Heart left ventricle (tissue), 16 donors: ENCODE data around the gene CD81. TPM values are rescaled to one million over a fixed set of nuclear protein-coding genes. Genes with fewer than 3 reads are reported as not detected.
A peak's percentile ranks its signal among the peaks of the same experiment; 100 is the strongest.

Experiments used
- ATAC-seq, 4 donors: fragments of 200-7000 bp; cut with Tn5 transposase; one replicate each; pipeline ENCODE4 v1.9.1; 2020 to 2022; ENCODE audit warnings: moderate library complexity in 4 of 4, mild to moderate bottlenecking in 3 of 4, moderate number of reproducible peaks in 1 of 4
- DNase-seq, 5 donors: peaks; one replicate each; pipeline ENCODE4 v3.0.0-alpha.2; 2020
- H3K27ac ChIP-seq, 12 donors: fragments of 200-600 bp; sonication (generic) in 4 of 12; one replicate each; pipeline versions ENCODE4 v1.5.0 to v1.8.0; 2016 to 2022; ENCODE audit warnings: mild to moderate bottlenecking in 2 of 12
- H3K27me3 ChIP-seq, 9 donors: fragments of 200-600 bp; sonication (generic) in 2 of 9; one replicate each; pipeline versions ENCODE4 v1.5.1 to v1.8.0; 2016 to 2022; ENCODE audit warnings: mild to moderate bottlenecking in 3 of 9
- H3K36me3 ChIP-seq, 9 donors: fragments of 200-600 bp; sonication (generic) in 2 of 9; one replicate each; pipeline versions ENCODE4 v1.5.0 to v1.8.0; 2018 to 2022; ENCODE audit warnings: mild to moderate bottlenecking in 2 of 9
- H3K4me1 ChIP-seq, 12 donors: fragments of 200-600 bp; sonication (generic) in 4 of 12; one replicate each; pipeline versions ENCODE4 v1.5.0 to v1.8.0; 2016 to 2022; ENCODE audit warnings: mild to moderate bottlenecking in 3 of 12
- H3K4me3 ChIP-seq, 12 donors: fragments of 200-600 bp; sonication (generic) in 4 of 12; one replicate each; pipeline versions ENCODE4 v1.5.0 to v1.8.0; 2017 to 2022; ENCODE audit warnings: mild to moderate bottlenecking in 9 of 12, moderate library complexity in 4 of 12
- H3K9me3 ChIP-seq, 12 donors: fragments of 200-600 bp; sonication (generic) in 4 of 12; one replicate each; pipeline versions ENCODE4 v1.5.0 to v1.8.0; 2016 to 2022; ENCODE audit warnings: mild to moderate bottlenecking in 1 of 12
- POLR2A ChIP-seq, 2 donors: fragments of 450-650 bp; IDR thresholded peaks; one replicate each; pipeline ENCODE4 v1.6.1; 2017; ENCODE audit warnings: antibody characterized with exemption in 2 of 2, mild to moderate bottlenecking in 2 of 2, moderate library complexity in 2 of 2
- WGBS, 4 donors: extraction: QIAGEN DNeasy Blood & Tissue Kit in 2 of 4; methylation state at CpG; one replicate each; pipeline versions ENCODE4 v1.1.5 to v1.1.7; 2013 to 2018; 5-methylcytosine and 5-hydroxymethylcytosine counted together
- intact Hi-C, 10 donors: fragments of 100-400 bp; cut with DNase I; formaldehyde crosslinking; loops; one replicate each; pipeline versions ENCODE4 v1.11.1 to v1.14.2; 2022
- polyA plus RNA-seq, 2 donors: library from polyadenylated mRNA; stranded (reverse); fragments of 200-250 nt; gene quantifications; one replicate each; pipeline ENCODE4 v1.2.3, GENCODE V29; 2013
- total RNA-seq, 9 donors: library from RNA; depleted of rRNA in 2 of 9; stranded (reverse); fragments of >200 nt in 2 of 9; fragmentation: NEBNext Ultra II Directional in 3 of 9; extraction: Animal tissue kit (Norgen Biotek cat#: 25700) in 3 of 9; gene quantifications; one replicate each; pipeline versions ENCODE4 v1.1.0 to v1.2.4, GENCODE V29; 2016 to 2023
- TF ChIP-seq, protein P1 (sequence below), 12 donors: fragments of 200-600 bp; sonication (generic) in 4 of 12; IDR thresholded peaks; one replicate each; pipeline versions ENCODE4 v1.5.0 to v1.8.0; 2018 to 2022; ENCODE audit warnings: antibody characterized with exemption in 12 of 12, mild to moderate bottlenecking in 5 of 12
- donor health status: ischemic (EF 13 %, LVEDD 7.1; RV severe dilation, severe dysfunction).
- donor health status: healthy with polysubstance abuse.
- donor health status: DM: no; HTN: yes; CAD: no.
- donor health status: DM: no; HTN: no; CAD: no.
- donor health status: ischemic (EF 25% LVEDD 6.9; RV normal size, moderate dysfunction).
- donor health status: ischemic (EF 25% LVEDD 5.7; RV mildly dilated, moderate dysfunction).
- donor health status: healthy.
- donor health status: DM: yes; HTN: yes; CAD: no.
- donor health status: ischemic (EF 35%, LVEDD 5.7; RV mildly dilated, moderate dysfunction).
- donor health status: nonischemic (EF 11% LVEDD 7.7; RV severe dilation, severe dysfunction).
- donor health status: DM: yes; HTN: yes; CAD: no.
- donor health status: PGD.
- donor health status: ischemic (EF 29% LVEDD 5.4; RV normal size, mild dysfunction).
- donor health status: nonischemic (EF 23%, LVEDD 6.1; RV moderate dilation, normal function).

The CD81 gene
- total and polyA plus RNA-seq, 11 donors, result 277 to 994 (median 518) TPM

DNA sequence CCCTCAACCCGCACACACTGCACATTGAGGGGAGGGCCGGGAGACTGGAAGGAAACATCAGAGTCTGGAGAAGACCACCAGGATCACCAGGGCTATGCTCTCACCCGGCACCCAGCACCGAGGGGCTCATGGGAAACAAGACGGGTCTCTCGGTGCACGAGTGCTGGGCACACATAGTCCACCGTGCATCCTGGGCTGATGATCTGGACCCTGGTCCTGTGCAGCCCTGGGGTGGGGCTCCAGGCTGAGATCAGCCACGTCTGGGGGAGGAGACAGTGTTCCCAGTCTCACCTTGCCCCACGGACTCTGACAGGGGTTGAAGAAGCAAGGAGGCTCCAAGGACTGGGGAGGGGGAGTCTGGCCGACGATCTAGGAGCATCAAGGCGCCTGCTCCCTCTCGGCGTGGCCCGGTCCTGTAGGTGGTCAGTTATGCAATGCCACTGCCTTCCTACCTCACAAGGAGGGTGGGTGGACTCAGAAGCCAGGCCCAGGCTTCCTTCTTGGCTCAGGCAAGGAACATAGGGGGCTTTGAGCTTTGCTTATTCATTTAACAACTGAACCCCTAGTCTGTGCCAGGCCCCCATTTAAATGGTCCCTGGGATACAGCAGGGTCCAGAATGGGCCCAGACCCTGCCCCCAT, 11.4 kb upstream of the CD81 start:
- intact Hi-C loops, result loop anchor here in 4 of 10 donors (5.0 kb wide), 1 partner anchor 38 kb away; no protein-coding TSS in a partner anchor
- WGBS, 4 donors, result 86 to 95% (median 87%) methylated on average over 15 to 16 of the region's 16 CpGs
- Histone ChIP-seq H3K4me3 (no peak overlapping the region), H3K4me1 (peaks cover 0 to 27% (median 10%) of the 10 kb centered on the region in 12 donors), H3K9me3 (no peaks in the 10 kb centered on the region), H3K27me3 (no peaks in the 10 kb centered on the region), H3K36me3 (no peaks in the 10 kb centered on the region), H3K27ac (no peak overlapping the region)
- DNase-seq (no peak), ATAC-seq (no peak)
- TF ChIP-seq POLR2A (IDR thresholded peaks at IDR 0.05), result no peak
- TF ChIP-seq, protein P1, sequence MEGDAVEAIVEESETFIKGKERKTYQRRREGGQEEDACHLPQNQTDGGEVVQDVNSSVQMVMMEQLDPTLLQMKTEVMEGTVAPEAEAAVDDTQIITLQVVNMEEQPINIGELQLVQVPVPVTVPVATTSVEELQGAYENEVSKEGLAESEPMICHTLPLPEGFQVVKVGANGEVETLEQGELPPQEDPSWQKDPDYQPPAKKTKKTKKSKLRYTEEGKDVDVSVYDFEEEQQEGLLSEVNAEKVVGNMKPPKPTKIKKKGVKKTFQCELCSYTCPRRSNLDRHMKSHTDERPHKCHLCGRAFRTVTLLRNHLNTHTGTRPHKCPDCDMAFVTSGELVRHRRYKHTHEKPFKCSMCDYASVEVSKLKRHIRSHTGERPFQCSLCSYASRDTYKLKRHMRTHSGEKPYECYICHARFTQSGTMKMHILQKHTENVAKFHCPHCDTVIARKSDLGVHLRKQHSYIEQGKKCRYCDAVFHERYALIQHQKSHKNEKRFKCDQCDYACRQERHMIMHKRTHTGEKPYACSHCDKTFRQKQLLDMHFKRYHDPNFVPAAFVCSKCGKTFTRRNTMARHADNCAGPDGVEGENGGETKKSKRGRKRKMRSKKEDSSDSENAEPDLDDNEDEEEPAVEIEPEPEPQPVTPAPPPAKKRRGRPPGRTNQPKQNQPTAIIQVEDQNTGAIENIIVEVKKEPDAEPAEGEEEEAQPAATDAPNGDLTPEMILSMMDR (IDR thresholded peaks at IDR 0.05), result no peak

DNA sequence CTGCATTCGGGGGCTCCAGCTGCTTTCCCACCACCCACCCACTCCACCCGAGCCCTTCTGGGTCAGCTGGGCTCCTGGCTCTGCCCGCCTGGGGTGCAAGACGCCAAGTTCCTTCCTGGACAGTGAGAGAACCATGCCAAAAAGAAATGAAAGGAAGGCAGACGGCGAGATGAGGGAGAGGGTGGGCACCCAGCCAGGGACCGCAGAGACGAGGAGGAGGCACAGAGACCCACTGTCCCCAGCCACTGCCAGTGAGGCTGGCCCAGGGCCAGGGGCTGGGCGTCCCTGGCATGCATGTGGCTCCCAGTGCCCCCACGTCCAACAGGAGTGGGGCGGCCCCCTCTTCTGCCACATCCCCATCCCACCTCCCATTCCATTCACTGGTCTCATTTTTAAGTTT, 10.8 kb upstream of the CD81 start:
- 39 to 55% (median 46%) methylated on average over 11 of the region's 11 CpGs for WGBS, 4 donors
- Histone ChIP-seq H3K9me3 (no peaks in the 10 kb centered on the region), H3K4me1 (peaks cover 0 to 27% (median 10%) of the 10 kb centered on the region in 12 donors), H3K27me3 (no peaks in the 10 kb centered on the region), H3K4me3 (no peak overlapping the region), H3K36me3 (no peaks in the 10 kb centered on the region), H3K27ac (no peak overlapping the region)
- no peak for TF ChIP-seq POLR2A (IDR thresholded peaks at IDR 0.05)
- TF ChIP-seq, protein P1 (IDR thresholded peaks at IDR 0.05), result no peak
- intact Hi-C loops, result loop anchor here in 4 of 10 donors (5.0 kb wide), 1 partner anchor 39 kb away; no protein-coding TSS in a partner anchor
- peak in 2 of 5 donors; percentile 45 to 66 for DNase-seq
- ATAC-seq, result peak in 1 of 4 donors; percentile 32

DNA sequence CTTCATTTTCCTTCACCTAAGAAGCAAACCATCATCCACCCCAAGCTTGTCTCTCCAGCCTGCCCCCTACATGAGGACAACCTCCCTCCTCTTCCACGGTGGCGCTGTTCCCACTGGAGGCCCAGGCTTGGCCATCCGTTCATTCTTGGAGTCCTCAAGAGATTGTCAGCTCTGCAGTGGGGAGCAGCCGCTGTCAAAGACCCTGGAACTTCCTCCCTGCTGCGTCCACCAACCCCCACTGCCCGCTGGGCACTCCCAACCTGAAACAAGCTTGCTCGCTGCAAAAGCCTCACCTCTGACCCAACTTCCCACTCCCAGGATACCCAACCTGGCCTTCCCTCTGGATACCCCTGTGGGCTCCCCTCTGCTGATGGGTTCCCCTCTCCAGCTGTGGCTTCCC, 10.4 kb upstream of the CD81 start:
- Histone ChIP-seq H3K27ac (no peak overlapping the region), H3K9me3 (no peaks in the 10 kb centered on the region), H3K36me3 (no peaks in the 10 kb centered on the region), H3K4me1 (peaks cover 0 to 27% (median 10%) of the 10 kb centered on the region in 12 donors), H3K27me3 (no peaks in the 10 kb centered on the region), H3K4me3 (no peak overlapping the region)
- WGBS, 4 donors, result 75 to 86% (median 81%) methylated on average over 7 of the region's 7 CpGs
- DNase-seq, result no peak
- intact Hi-C loops, result loop anchor here in 4 of 10 donors (5.0 kb wide), 1 partner anchor 39 kb away; no protein-coding TSS in a partner anchor
- ATAC-seq, result no peak
- TF ChIP-seq, protein P1 (IDR thresholded peaks at IDR 0.05), result no peak
- TF ChIP-seq POLR2A (IDR thresholded peaks at IDR 0.05), result no peak

DNA sequence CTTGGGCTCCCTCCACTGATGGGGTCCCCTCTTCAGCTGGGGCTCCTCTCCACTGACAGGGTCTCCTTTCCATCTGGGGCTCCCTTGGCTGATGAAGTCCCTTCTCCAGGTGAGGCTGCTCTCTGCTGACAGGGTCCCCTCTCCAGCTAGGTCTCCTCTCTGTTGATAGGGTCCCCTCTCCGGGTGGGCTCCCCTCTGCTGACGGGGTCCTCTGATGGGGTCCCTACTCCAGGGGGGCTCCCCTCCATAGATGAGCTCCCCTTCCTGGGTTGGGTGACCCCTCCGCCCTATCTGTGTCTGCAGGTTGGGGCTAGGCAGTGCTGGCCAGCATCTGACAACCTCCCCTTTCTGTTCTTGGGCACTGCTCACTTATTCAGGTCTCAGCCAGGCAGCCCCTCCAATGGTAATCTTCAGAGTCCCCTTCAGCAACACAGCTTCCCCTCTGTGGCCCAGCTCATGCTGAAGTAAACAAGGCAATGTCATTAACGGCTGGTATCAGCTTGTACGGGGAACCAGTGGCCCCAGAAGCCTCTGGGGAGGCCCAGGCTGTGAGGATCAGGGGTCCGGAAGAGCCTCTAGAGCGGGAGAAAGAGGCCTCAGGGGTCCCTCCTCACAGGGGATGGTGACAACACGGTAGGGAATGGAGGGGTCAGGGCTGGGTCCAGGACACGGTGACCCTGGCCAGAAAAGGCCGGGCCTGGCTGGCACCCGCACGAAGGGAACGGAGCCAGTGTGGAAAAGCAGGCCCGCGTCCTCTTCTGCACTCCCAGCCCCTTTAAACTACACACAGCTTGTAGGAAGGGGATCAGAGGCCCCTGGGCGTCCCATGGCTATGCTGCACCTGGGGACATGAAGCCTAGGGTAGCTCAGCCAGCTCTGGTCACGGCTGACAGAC, 9.6 kb upstream of the CD81 start:
- DNase-seq, result no peak
- H3K27me3 ChIP-seq, result no peaks in the 10 kb centered on the region
- no peaks in the 10 kb centered on the region for H3K36me3 ChIP-seq
- ATAC-seq, result peak in 3 of 4 donors; percentile 30 to 55 (median 35)
- H3K27ac ChIP-seq, result peak overlapping the region in 10 of 12 donors; percentile 11 to 70 (median 56)
- intact Hi-C loops, result loop anchor here in 4 of 10 donors (5.0 kb wide), 1 partner anchor 40 kb away; no protein-coding TSS in a partner anchor
- peaks cover 0 to 27% (median 10%) of the 10 kb centered on the region in 12 donors for H3K4me1 ChIP-seq
- H3K4me3 ChIP-seq, result no peak overlapping the region
- WGBS, 4 donors, result 58 to 75% (median 65%) methylated on average over 17 of the region's 17 CpGs
- TF ChIP-seq, protein P1 (IDR thresholded peaks at IDR 0.05), result no peak
- H3K9me3 ChIP-seq, result no peaks in the 10 kb centered on the region
